ENCODE results near the gene ZDHHC4.
"Not testable (repeated sequence)": the region's sequence is repeated elsewhere in the genome, so short reads cannot be mapped to it uniquely, and the experiment has no call there.

The ZDHHC4 gene

DNA sequence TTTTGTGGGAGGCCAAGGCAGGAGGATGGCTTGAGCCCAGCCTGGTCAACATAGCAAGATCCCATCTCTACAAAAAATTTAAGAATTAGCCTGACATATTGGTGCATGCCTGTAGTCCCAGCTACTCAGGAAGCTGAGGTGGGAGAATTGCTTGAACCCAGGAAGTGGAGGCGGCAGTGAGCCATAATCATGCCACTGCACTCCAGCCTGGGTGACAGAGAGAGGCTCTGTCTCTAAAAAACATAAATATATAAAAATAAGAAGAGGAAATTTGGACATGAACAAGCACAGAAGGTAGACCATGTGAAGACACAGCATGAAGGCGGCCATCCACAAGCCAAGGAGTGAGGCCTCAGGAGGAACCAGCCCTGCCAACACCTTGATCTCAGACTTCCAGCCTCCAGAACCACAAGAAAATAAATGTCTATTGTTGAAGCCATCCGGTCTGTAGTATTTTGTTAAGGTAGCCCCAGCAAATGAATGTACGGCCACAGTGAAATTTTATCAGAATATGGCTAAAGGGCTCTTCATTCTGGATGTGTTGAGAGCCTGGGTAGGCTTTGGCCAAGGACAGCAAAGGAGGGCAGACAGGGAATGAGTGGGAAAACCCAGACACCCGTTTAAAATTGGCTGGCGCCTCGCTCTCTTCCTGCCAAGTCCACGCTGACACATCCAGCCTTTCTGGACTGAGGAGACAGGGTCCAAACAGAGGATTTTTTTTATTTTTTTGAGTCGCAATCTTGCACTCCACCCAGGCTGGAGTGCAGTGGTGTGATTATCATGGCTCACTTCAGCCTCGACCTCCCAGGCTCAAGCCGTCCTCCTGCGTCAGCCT, 13.1 kb upstream of the ZDHHC4 start:
- DNase-seq = no peak

DNA sequence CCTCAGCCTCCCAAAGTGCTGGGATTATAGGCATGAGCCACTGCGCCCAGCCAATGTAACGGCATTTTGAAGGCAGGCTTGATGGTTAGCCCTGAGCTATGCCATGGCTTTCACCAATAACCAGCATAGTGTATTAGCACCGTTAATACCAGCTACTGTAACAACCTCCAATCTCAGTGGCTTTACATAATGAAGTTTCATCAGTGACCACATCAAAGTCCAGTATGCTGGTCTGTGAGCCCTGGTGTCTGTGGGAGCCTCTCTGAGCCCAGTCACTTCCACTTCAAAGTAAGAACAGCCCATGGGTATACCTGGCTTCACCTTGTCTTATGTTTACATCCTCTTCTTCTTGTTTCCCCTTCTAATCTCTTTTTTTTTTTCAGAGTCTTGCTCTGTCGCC, 11.6 kb upstream of the ZDHHC4 start:
- DNase-seq = no peak

DNA sequence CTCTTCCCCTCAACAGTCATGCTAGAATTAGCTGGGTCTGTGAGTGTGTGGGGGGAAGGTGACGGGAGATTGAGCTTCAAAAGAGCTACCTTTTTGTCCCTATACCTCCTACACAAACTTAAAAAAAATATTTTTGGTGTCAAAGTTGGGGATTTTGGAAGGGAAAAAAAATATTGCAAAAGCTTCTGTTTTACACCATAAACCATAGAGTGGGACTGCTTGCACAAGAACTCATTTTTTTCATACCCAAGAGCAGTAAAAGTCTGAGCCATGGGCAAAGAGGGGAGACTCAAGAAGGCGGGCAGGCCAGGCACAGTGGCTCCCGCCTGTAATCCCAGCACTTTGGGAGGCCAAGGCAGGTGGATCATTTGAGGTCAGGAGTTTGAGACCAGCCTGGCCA, 9.4 kb upstream of the ZDHHC4 start:
- no peak for DNase-seq

DNA sequence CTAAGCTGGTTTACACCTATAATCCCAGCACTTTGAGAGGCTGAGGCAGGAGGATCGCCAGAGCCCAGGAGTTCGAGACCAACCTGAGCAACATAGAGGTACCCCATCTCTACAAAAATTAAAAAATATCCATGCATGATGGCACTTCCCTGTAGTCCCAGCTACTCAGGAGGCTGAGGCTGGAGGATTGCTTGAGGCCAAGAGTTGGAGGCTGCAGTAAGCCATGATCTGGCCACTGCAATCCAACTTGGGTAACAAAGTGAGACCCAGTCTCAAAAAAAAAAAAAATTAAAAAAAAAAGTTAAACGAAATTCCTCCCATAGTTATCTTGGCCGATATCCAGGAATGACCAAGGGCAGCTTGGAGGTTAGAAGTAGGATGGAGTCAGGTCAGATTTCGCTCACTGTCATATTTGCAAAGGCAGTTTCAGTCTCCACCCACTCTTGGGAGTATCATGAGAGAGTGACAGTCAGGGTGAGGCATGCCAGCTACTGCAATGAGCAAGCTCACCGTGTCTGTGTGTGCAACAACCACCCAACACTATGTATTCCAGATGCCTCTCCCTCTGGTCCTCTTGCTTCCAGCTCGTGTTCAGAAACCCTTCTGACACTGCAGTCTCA, 6.0 kb upstream of the ZDHHC4 start:
- DNase-seq = no peak

DNA sequence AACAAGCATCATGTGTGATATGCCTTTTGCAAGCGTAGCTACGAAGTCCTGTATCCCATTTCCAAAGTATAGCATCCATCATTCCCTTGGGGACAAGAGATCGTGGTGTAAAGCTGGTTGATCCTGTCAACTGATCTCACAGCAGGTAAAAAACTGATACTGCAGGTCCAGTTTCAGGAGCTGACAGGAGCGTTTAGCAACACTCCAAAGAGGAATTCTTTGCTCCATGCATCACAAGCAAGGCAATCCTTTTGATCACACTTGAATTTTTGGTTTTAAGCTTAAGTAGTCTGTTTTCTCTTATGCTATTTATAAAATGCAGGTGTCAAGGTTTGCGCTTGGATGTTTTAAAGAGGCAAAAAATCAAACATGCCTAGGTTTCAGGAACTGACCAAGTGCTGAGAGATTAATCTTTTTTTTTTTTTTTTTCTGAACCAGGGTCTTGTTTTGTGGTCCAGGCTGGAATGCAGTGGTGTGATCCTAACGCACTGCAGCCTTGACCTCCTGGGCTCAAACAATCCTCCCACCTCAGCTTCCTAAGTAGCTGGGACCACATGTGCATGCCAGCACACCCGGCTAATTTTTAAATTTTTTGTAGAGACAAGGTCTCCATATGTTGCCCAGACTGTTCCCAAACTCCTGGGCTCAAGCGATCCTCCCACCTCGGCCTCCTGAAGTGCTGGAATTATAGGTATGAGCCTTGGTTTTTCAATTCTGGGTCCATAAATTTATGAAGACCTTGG, 1.8 kb upstream of the ZDHHC4 start:
- no peak for DNase-seq

DNA sequence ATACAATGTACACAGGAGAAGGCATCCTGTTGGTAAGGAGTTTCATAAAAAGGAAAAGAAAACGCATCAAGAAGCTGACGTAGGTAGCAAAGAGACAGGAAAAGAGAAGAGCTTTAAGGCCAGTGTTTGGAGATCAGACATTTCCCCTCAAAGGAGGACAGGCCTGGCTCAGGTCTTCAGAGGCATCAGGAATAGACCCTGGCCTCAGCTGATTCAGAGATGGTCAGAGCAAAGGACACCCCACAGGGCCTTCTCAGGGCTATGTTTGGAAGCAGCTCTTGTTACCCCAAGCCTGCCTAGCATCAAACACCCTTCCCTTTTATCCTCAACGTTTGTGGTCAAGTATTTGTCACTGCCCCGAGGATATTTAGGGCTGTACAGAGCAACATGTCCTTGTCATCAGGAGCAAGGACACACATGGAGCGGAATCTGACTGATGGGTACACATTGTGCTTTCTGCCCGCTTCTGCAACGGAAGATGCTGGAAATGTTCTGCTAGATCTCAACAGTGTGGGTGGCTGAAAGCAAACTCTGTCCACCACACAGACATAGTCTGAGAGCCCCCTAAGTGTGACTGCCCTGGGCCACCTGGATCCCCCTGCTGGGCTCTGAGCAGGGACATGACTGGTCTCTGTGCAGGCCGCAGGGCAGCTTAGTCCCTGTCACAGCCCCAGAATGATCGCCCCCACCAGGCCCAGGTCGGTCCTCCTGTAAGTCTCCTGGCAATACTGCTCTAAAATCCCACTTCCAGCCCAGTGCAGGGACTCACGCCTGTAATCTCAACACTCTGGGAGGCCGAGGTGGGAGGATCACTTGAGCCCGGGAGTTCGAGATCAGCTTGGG, 1.0 kb upstream of the ZDHHC4 start:
- DNase-seq = no peak

DNA sequence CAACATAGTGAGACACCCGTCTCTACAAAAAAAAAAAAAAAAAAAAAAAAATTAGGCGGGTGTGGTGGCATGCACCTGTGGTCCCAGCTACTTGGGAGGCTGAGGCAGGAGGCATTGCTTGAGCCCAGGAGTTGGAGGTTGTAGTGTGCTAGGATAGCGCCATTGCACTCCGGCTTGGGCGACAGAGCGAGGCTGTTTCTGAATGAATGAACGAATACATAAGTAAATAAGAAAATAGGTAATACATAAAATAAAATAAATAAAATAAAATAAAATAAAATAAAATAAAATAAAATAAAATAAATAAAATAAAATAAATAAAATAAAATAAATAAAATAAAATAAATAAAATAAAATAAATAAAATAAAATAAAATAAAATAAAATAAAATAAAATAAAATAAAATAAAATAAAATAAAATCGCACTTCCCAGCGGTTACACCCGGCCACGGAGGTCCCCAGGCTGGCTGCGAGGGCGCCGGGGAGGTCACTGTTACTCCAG, 336 bp upstream of the ZDHHC4 start:
- not testable (repeated sequence) for DNase-seq

DNA sequence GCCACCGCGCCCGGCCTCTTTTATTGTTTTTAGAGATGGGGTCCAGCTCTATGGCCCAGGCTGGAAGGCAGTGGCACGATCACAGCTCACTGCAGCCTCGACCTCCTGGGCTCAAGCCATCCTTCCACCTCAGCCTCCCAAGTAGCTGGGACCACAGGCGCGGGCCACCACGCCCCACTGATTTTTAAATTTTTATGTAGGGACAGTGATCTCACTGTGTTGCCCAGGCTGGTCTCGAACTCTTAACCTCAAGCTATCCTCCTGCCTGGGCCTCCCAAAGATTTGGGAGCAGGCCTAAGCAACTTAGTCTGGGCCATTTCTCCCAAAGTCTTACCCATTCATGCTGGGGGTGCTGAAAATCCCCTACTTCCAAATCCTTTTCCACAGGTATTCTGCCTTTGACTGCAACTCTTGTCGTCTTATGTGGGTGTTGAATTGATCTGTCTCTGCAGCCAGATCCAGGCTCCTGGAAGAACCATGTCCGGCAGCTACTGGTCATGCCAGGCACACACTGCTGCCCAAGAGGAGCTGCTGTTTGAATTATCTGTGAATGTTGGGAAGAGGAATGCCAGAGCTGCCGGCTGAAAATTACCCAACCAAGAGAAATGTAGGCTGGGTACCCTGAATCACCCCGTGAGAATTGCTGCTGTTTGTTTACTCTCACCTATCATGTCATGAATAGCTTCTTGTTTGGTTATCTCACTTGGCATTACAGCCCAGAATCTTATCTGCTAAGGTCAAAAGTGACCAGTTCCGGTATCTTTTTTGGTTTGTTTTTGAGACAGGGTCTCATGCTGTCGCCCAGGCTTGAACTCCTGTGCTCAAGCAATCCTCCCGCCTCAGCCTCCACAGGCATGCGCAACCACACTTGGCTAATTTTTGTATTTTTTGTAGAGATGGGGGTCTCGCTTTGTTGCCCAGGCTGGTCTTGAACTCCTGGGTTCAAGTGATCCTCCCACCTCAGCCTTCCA, 1.1 kb downstream of the ZDHHC4 start:
- no peak for DNase-seq

DNA sequence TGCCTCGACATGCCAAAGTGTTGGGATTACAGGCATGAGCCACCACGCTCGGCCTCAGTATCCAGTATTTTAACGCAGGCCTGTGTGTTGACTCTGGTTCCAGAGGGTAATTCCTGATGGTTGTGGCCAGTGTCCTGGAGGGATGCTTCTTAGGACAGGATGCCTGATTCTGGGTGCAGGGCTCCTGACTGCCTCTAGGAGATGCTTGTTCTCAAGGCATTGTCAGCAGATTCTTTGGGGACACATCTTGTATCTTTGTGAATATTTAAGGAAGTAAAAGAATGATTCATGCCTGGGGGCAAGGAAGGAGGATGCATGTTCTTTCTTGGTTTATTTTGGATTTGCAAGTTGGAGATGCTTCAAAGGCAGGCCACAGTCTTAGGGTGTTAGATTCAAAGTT, 2.2 kb downstream of the ZDHHC4 start:
- DNase-seq = no peak

DNA sequence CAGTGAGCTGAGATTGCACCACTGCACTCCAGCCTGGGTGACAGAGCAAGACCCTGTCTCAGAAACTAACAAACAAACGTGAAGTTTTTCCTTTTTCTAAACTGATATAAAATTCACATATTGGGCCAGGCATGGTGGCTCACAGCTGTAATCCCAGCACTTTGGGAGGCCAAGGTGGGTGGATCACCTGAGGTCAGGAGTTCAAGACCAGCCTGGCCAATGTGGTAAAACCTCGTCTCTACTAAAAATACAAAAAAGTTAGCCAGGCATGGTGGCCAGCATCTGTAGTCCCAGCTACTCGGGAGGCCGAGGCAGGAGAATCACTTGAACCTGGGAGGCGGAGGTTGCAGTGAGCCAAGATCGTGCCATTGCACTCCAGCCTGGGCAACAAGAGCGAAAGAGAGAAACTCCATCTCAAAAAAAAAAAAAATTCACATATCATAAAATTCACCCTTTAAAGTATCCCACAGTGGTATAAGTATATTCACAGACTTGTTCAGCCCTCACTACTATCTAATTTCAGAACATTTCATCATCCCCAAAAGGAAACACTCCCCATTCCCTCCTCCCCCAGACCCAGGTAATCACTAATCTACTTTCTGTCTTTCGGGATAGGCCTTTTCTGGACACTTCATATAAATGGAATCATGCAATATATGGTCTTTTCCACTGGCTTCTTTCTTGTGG, 8.6 kb downstream of the ZDHHC4 start:
- DNase-seq = not testable (repeated sequence)

DNA sequence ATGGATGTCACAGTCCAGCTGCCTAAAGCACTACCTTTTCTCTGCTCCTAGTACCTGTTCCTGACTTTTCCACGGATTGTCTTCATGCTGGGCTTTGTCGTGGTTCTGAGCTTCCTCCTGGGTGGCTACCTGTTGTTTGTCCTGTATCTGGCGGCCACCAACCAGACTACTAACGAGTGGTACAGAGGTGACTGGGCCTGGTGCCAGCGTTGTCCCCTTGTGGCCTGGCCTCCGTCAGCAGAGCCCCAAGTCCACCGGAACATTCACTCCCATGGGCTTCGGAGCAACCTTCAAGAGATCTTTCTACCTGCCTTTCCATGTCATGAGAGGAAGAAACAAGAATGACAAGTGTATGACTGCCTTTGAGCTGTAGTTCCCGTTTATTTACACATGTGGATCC, 11.3 kb downstream of the ZDHHC4 start:
- DNase-seq = no peak

DNA sequence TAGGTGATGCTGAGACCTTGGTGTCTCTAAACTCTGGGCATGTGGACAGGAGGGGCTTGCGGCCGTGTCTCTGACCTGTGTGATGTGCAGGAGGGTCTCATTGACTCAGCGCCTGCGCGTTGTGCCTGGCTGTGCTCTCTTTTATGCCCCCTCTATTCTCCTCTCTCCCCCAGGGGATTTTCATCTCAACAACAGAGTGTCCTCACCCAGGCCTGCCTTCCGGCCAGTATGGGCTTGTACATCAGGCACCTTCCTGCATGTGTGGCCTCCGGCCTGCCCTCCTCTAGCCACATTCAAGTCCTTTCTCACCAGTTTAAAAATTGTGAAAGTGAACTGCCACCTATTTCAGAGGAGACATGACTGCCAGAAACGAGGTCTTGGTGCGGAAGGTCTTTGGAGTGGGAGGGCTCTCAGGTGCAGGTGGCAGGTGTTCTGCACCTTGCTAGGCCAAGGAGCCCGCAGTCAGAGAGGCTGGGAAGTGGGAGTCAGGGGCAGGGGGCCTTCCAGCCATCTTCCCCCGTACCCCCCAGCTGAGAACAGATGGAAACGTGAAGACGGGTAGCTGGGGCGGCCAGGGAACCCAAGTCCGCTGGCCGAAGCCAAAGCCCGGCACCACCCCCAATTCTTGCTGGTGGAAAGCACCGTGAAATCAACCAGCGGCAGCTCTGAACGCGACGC, 12.0 kb downstream of the ZDHHC4 start:
- no peak for DNase-seq

DNA sequence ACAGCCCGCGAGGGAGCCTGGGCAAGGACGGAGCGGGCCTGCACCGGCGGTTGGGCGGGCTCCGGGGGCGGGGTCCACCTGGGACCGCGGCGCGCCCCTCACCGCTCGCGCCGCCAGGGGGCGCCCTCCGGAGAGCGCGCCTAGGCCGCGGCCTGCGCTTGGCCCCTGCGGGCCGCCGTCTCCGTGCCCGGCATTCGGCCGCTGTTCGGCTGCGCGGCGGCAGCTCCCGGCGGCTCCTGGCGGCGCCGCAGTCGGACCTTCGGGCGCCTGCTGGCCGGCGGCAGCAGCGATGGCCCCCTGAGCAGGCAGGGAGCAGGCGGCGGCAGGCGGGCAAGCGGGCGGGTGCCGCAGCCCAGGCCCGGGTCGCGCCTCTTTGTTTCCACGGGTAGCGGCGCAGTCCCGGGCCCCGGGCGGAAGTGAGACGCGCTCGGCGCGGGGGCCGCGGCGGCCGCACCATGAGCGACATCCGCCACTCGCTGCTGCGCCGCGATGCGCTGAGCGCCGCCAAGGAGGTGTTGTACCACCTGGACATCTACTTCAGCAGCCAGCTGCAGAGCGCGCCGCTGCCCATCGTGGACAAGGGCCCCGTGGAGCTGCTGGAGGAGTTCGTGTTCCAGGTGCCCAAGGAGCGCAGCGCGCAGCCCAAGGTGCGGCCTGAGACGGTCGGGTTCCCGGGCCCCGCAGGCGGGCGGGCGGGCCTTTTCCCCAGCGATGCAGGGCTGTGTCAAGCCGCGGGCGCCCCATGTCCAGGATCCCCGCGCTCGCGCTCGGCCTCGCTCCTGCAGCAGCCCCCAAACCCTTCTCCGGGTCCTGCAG, 12.8 kb downstream of the ZDHHC4 start, which contains the start of gene INTS15:
Gene INTS15, plus strand, starts transcription at position 193 of the 816 bp plus-strand sequence. Its CDS starts 263 bp downstream, at position 456.
- peak; percentile 78 for DNase-seq

DNA sequence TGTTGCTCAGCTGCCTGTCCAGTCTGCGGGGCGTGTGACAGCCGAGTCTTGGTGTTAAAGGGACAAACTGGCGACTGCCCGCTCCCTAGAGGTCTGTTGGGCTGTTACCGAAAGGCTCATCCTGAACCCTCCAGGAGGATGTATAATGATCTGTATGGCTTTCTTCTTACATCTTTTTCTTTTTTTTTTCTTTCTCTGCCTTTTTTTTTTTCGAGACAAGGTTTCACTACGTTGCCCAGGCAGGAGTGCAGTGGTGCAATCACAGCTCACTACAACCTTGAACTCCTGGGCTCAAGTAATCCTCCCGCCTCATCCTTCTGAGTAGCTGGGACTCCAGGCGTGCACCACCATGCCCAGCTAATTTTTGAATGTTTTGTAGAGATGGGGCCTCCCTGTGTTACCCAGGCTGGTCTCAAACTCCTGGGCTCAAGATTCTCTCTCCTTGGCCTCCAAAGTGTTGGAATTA, 13.4 kb downstream of the ZDHHC4 start:
- no peak for DNase-seq

DNA sequence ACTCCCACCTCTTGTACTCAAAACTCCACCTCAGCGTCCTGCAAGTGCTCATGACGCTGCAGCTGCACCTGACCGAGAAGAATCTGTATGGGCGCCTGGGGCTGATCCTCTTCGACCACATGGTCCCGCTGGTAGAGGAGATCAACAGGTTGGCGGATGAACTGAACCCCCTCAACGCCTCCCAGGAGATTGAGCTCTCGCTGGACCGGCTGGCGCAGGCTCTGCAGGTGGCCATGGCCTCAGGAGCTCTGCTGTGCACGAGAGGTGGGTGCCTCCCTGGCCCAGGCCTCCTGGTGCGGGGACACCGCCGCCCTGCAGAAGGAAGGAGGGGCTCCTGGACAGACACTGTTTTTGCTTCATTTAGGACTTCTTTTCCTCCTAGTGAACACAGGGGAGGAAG, 22.8 kb downstream of the ZDHHC4 start:
- DNase-seq = no peak

DNA sequence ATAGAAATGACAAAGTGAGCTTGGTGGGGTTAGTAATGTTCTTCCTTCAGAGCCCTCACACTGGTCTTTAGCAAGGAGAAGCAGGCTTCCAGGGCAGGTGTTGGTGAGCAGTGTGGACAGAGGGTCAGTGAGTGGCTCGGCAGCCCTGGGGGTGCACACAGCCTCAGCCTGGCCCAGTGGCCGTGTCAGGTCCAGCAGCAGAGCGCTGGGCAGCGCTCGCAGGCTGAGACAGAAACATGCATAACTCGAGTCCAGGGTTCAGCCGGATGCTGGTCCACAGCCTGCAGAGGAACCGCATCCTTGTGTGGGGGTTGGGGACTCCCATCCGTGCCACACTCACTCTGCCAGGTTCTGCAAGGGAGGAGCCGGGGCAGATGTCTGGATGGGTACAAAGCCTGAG, 27.2 kb downstream of the ZDHHC4 start:
- no peak for DNase-seq

DNA sequence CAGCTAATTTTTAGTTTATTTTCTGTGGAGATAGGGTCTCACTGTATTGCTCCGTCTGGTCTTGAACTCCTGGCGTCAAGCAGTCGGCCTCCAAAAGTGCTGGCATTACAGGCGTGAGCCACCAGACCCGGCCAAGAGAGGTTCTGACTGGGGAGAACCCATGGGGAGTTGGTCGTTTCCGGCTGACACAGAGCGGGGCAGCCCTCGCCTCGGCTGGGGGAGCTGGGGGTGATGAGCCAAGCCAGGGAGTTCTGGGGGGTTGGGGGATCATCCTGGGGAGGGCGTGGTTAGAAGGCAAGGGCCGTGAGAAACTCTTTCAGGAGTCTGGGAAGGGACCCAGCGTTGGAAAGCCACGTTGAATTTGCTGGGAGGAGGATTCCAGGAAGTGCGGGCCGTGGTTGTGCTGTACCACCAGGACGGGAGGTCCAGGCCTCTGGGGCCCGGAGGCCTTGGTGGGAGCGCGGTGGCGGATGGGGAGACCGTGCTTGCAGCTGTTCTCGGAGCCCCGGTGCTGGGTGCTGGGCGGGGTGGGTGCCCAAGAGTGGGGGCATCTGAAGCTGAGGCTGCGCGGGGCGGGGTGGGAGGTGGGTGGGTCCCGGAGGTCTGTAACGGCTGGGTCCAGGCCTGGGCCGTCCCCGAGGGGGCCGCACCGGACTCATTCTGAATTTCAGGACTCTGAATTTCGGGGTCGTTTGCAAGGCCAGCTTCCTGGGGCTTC, 29.8 kb downstream of the ZDHHC4 start:
- no peak for DNase-seq

DNA sequence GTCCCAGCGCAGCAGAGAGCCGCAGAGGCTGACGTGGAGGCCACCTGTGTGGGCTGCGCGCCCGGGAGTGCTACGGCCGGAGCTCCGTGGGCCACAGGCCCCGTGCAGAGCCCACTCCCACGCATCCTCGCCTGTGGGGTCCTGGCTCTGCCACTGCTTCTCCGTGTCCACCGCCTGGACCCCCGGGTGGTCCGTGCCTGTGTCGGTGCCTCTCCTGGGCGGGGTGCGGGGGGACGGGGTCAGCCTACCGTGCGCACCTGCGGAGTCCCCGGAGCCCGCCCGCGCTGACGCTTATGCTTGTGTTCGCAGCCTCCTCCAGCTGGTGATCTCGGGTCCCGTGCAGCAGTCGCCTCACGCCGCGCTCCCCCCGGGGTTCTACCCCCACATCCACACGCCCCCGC, 30.4 kb downstream of the ZDHHC4 start:
- no peak for DNase-seq

Data from CD4-positive, alpha-beta T cell treated with Interleukin-4 for 4 hours (primary cell).